GM12801 (cell line): ENCODE measurements around the gene AGFG2.

Experiments
- CTCF ChIP-seq: IDR thresholded peaks from one replicate; pipeline ENCODE4 v1.5.1; 2011; ENCODE audit warnings: control low read depth; ENCODE audit not compliant: insufficient read length; ENCODE audit errors: extremely low read depth

The AGFG2 gene

GRCh38 chr7:100572949-100573675 lies 34.1 kb downstream of the AGFG2 start:
- no peak for TF ChIP-seq CTCF

GRCh38 chr7:100573691-100574361 lies 34.8 kb downstream of the AGFG2 start, which contains the start of gene SAP25:
Gene SAP25, minus strand, starts transcription at chr7:100573900. Its CDS starts 158 bp downstream, at chr7:100573742.
- TF ChIP-seq CTCF: no peak

- no peak for TF ChIP-seq CTCF
Observed at GRCh38 chr7:100574362-100575205, 35.6 kb downstream of the AGFG2 start.

GRCh38 chr7:100575206-100575631 lies 36.2 kb downstream of the AGFG2 start:
- no peak for TF ChIP-seq CTCF

GRCh38 chr7:100575746-100576383 lies 36.9 kb downstream of the AGFG2 start:
- TF ChIP-seq CTCF: no peak

GRCh38 chr7:100576384-100576993 lies 37.5 kb downstream of the AGFG2 start:
- no peak for TF ChIP-seq CTCF
